OCI-LY1 (cell line): ENCODE results near the gene CNOT2.

Experiments
- H2AFZ ChIP-seq: fragments of 200-600 bp; sonication (generic), shearing (Covaris generic); 2 replicates; pipeline ENCODE4 v1.6.0; 2014; ENCODE audit warnings: antibody characterized with exemption, mild to moderate bottlenecking, low read length
- H3F3A ChIP-seq: fragments of 200-600 bp; sonication (generic), shearing (Covaris generic); 2 replicates; pipeline ENCODE4 v1.6.0; 2014; ENCODE audit warnings: mild to moderate bottlenecking, antibody characterized with exemption, low read length, moderate library complexity; ENCODE audit not compliant: insufficient read depth
- H3K27ac ChIP-seq: fragments of 200-600 bp; sonication (generic); 2 replicates; pipeline ENCODE4 v1.5.1; 2014; ENCODE audit warnings: low read length, mixed run types, mild to moderate bottlenecking, low read depth; ENCODE audit not compliant: poor library complexity, severe bottlenecking
- H3K27me3 ChIP-seq: fragments of 200-600 bp; sonication (generic); 2 replicates; pipeline ENCODE4 v1.6.0; 2014; ENCODE audit warnings: antibody characterized with exemption, mild to moderate bottlenecking, low read length, moderate library complexity; ENCODE audit not compliant: insufficient read depth
- H3K36me3 ChIP-seq: fragments of 200-600 bp; sonication (generic); 2 replicates; pipeline ENCODE4 v1.6.1; 2014; ENCODE audit warnings: mild to moderate bottlenecking, antibody characterized with exemption, low read length, moderate library complexity, mixed read lengths; ENCODE audit not compliant: insufficient read depth
- H3K4me1 ChIP-seq: fragments of 200-600 bp; sonication (generic); 2 replicates; pipeline ENCODE4 v1.5.1; 2014; ENCODE audit warnings: mild to moderate bottlenecking, low read length, moderate library complexity; ENCODE audit not compliant: insufficient read depth, severe bottlenecking
- H3K4me2 ChIP-seq: fragments of 200-600 bp; sonication (generic), shearing (Covaris generic); 2 replicates; pipeline ENCODE4 v1.6.1; 2014; ENCODE audit warnings: low read length
- H3K4me3 ChIP-seq: fragments of 200-600 bp; sonication (generic); 2 replicates; pipeline ENCODE4 v1.5.1; 2014; ENCODE audit warnings: low read length, low read depth, mild to moderate bottlenecking, mixed read lengths; ENCODE audit not compliant: poor library complexity, severe bottlenecking
- H3K79me2 ChIP-seq: fragments of 200-600 bp; shearing (Covaris generic); 2 replicates; pipeline ENCODE4 v1.6.1; 2016; ENCODE audit warnings: mixed run types, low read length, mixed read lengths; ENCODE audit not compliant: insufficient read depth
- H3K9ac ChIP-seq: fragments of 200-600 bp; sonication (generic), shearing (Covaris generic); 2 replicates; pipeline ENCODE4 v1.6.1; 2014; ENCODE audit warnings: mild to moderate bottlenecking, low read length, mixed read lengths
- H3K9me2 ChIP-seq: fragments of 200-600 bp; sonication (generic), shearing (Covaris generic); 2 replicates; pipeline ENCODE4 v1.6.1; 2014; ENCODE audit warnings: low read depth, mild to moderate bottlenecking, low read length, mixed read lengths
- H3K9me3 ChIP-seq: fragments of 200-600 bp; shearing (Covaris generic); 2 replicates; pipeline ENCODE4 v1.6.1; 2014; ENCODE audit warnings: low read length, mixed read lengths
- H4K20me1 ChIP-seq: fragments of 200-600 bp; sonication (generic), shearing (Covaris generic); 2 replicates; pipeline ENCODE4 v1.6.0; 2016; ENCODE audit warnings: mild to moderate bottlenecking, low read length; ENCODE audit not compliant: insufficient read depth
- EZH2 ChIP-seq: fragments of 200-600 bp; sonication (generic), shearing (Covaris generic); IDR thresholded peaks from 2 replicates; pipeline ENCODE4 v1.8.0; 2017; ENCODE audit warnings: borderline replicate concordance, mixed run types, mild to moderate bottlenecking, antibody characterized with exemption, low read length, moderate library complexity, mixed read lengths
- TF ChIP-seq, protein P1 (sequence below): fragments of 200-600 bp; sonication (generic), shearing (Covaris generic); IDR thresholded peaks from 2 replicates; pipeline ENCODE4 v1.5.1; 2017; ENCODE audit warnings: mild to moderate bottlenecking, antibody characterized with exemption, low read length, moderate library complexity, mixed read lengths

The CNOT2 gene

DNA sequence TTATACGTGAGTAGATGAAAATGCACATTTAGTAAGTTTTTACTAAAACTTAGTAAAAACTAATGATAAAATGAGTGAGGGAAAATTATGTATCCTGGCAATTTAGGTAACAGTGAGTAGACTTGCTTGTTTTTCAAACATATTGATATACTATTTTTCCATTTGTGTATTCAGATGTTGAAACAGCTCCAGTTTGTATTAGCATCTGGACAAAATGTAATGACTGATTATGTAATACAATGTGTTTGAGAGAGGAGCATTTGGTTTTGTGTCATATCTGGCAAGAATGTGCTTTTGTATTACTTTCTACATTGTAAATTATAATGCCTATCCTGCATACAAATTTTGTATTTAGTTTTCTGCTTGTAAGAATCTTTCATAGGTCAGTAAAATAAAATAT lies 5.6 kb downstream of the CNOT2 start:
- H2AFZ ChIP-seq = no peak overlapping the region
- H3K27me3 ChIP-seq = no peaks in the 10 kb centered on the region
- H3K36me3 ChIP-seq = peaks cover 68% of the 10 kb centered on the region
- H3K9me2 ChIP-seq = no peaks in the 10 kb centered on the region
- H3K9me3 ChIP-seq = 0 out of 2 replicates have a peak, but pooled peaks cover 3% of the 10 kb centered on the region
- H3K4me1 ChIP-seq = peaks cover 78% of the 10 kb centered on the region
- no peak overlapping the region for H3K27ac ChIP-seq
- no peak overlapping the region for H3K4me3 ChIP-seq
- no peaks in the 10 kb centered on the region for H4K20me1 ChIP-seq
- peak overlapping the region; percentile 9; the same call in 1 of the 2 replicates for H3K4me2 ChIP-seq
- H3K79me2 ChIP-seq = peaks cover 100% of the 10 kb centered on the region
- no peaks in the 10 kb centered on the region for H3F3A ChIP-seq
- TF ChIP-seq, protein P1, sequence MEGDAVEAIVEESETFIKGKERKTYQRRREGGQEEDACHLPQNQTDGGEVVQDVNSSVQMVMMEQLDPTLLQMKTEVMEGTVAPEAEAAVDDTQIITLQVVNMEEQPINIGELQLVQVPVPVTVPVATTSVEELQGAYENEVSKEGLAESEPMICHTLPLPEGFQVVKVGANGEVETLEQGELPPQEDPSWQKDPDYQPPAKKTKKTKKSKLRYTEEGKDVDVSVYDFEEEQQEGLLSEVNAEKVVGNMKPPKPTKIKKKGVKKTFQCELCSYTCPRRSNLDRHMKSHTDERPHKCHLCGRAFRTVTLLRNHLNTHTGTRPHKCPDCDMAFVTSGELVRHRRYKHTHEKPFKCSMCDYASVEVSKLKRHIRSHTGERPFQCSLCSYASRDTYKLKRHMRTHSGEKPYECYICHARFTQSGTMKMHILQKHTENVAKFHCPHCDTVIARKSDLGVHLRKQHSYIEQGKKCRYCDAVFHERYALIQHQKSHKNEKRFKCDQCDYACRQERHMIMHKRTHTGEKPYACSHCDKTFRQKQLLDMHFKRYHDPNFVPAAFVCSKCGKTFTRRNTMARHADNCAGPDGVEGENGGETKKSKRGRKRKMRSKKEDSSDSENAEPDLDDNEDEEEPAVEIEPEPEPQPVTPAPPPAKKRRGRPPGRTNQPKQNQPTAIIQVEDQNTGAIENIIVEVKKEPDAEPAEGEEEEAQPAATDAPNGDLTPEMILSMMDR = no peak
- no peak for TF ChIP-seq EZH2
- no peak overlapping the region for H3K9ac ChIP-seq

DNA sequence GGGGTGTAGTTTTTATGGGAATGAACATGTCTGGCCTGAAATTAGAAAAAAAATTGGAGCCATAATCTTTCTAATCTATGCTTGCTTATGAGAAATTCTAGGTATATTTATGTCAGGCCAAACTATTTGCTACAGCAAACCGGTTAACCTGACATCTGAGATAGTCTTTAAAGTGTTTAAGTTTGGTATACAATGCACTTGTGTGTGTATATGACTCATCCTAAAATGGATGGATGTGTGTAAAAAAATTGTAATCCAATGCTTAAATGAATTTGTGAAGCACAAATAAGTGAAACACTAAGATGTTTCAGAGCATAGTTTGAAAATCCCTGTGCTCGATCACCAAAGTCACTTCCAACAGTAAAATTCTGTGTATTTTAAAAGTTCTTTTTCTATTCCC lies 6.7 kb downstream of the CNOT2 start:
- no peaks in the 10 kb centered on the region for H3K9me2 ChIP-seq
- no peaks in the 10 kb centered on the region for H3K27me3 ChIP-seq
- no peak overlapping the region for H3K4me3 ChIP-seq
- no peak overlapping the region for H3K4me2 ChIP-seq
- H3K27ac ChIP-seq = no peak overlapping the region
- 0 out of 2 replicates have a peak, but pooled peaks cover 3% of the 10 kb centered on the region for H3K9me3 ChIP-seq
- no peak overlapping the region for H2AFZ ChIP-seq
- H3K36me3 ChIP-seq = peaks cover 67% of the 10 kb centered on the region
- TF ChIP-seq EZH2 = no peak
- TF ChIP-seq, protein P1 = no peak
- H3K9ac ChIP-seq = no peak overlapping the region
- no peaks in the 10 kb centered on the region for H3F3A ChIP-seq
- peaks cover 100% of the 10 kb centered on the region for H3K79me2 ChIP-seq
- H4K20me1 ChIP-seq = no peaks in the 10 kb centered on the region
- H3K4me1 ChIP-seq = peaks cover 81% of the 10 kb centered on the region

DNA sequence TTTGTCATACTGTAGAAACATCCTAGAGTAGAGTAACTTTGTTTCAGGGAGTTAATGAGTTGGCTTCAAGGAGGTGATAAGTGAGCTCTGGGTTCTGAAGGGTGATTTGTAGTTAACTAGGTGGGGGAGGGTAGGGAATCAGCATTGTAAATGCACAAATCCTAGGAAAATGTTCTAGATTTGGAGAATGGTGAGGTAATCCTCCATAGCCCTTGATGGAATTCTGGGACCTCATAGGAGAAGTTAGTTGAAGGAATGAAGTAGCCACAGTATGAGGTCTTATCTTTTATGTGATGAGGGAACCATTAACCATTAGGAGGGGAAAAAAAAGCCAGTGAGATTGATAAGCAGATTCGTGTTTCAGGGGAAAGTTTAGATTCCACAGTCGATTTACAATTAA lies 8.0 kb downstream of the CNOT2 start:
- Histone ChIP-seq H4K20me1 (no peaks in the 10 kb centered on the region), H3K27ac (no peak overlapping the region), H3K9ac (no peak overlapping the region), H3K4me3 (no peak overlapping the region), H3K9me3 (0 out of 2 replicates have a peak, but pooled peaks cover 3% of the 10 kb centered on the region), H3K36me3 (peaks cover 62% of the 10 kb centered on the region), H3K79me2 (peaks cover 100% of the 10 kb centered on the region), H3F3A (no peaks in the 10 kb centered on the region), H3K4me1 (peaks cover 81% of the 10 kb centered on the region), H2AFZ (no peak overlapping the region), H3K4me2 (no peak overlapping the region), H3K27me3 (no peaks in the 10 kb centered on the region), H3K9me2 (no peaks in the 10 kb centered on the region)
- TF ChIP-seq EZH2 = no peak

DNA sequence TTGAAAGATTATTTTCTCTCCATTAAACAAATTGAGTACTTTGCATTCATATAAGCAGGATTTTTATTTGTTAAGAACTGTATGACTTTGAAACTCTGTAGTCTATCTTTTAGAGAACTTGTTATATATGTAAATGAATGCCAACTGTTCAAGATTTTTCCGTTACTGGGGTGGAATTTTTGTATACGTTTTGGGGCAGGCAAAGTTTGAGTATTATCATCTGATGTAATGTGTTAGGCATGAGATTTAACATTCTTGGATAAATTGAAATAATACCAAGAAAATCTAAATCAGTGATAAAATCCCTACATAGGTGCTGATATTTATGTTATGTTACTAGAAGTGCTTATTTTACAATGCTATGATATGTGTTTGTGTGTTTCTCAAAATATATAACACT lies 8.4 kb downstream of the CNOT2 start:
- Histone ChIP-seq H2AFZ (no peak overlapping the region), H3K36me3 (peaks cover 58% of the 10 kb centered on the region), H3K27me3 (no peaks in the 10 kb centered on the region), H3K4me3 (no peak overlapping the region), H3K27ac (no peak overlapping the region), H4K20me1 (no peaks in the 10 kb centered on the region), H3K4me2 (no peak overlapping the region), H3K9me3 (0 out of 2 replicates have a peak, but pooled peaks cover 3% of the 10 kb centered on the region), H3K79me2 (peaks cover 100% of the 10 kb centered on the region), H3F3A (no peaks in the 10 kb centered on the region), H3K4me1 (peaks cover 81% of the 10 kb centered on the region), H3K9me2 (no peaks in the 10 kb centered on the region), H3K9ac (no peak overlapping the region)
- TF ChIP-seq, protein P1 = no peak
- no peak for TF ChIP-seq EZH2
